ENCODE data around the gene ABCC10.
"Not testable (repeated sequence)": the region's sequence is repeated elsewhere in the genome, so short reads cannot be mapped to it uniquely, and the experiment has no call there.

Gene ABCC10

GRCh38 chr6:43413002-43413401, 14.3 kb upstream of the ABCC10 start:
- no peak for DNase-seq

- DNase-seq = not testable (repeated sequence)
Measured at GRCh38 chr6:43415275-43415674, 12.1 kb upstream of the ABCC10 start.

- DNase-seq = no peak
Measured at GRCh38 chr6:43416935-43417334, 10.4 kb upstream of the ABCC10 start.

GRCh38 chr6:43420012-43420709, 7.2 kb upstream of the ABCC10 start:
- DNase-seq = no peak

GRCh38 chr6:43421831-43422230, 5.5 kb upstream of the ABCC10 start:
- no peak for DNase-seq

GRCh38 chr6:43425083-43425482, 2.3 kb upstream of the ABCC10 start:
- not testable (repeated sequence) for DNase-seq

- DNase-seq = no peak
Measured at GRCh38 chr6:43426928-43427405, 374 bp upstream of the ABCC10 start.

- no peak for DNase-seq
Measured at GRCh38 chr6:43428112-43428570, 800 bp downstream of the ABCC10 start.

GRCh38 chr6:43428874-43429273, 1.5 kb downstream of the ABCC10 start:
- DNase-seq = no peak

GRCh38 chr6:43432009-43432945, 4.9 kb downstream of the ABCC10 start:
- DNase-seq = no peak

- DNase-seq = no peak
Measured at GRCh38 chr6:43433148-43433547, 5.8 kb downstream of the ABCC10 start.

GRCh38 chr6:43434001-43434840, 6.9 kb downstream of the ABCC10 start:
- DNase-seq = no peak

GRCh38 chr6:43434943-43435342, 7.6 kb downstream of the ABCC10 start:
- DNase-seq = no peak

- DNase-seq = no peak
Measured at GRCh38 chr6:43435682-43436437, 8.5 kb downstream of the ABCC10 start.

GRCh38 chr6:43436577-43437282, 9.4 kb downstream of the ABCC10 start:
- no peak for DNase-seq

- no peak for DNase-seq
Measured at GRCh38 chr6:43437700-43438099, 10.4 kb downstream of the ABCC10 start.

GRCh38 chr6:43442935-43443334, 15.6 kb downstream of the ABCC10 start:
- DNase-seq = no peak

- no peak for DNase-seq
Measured at GRCh38 chr6:43444036-43444435, 16.7 kb downstream of the ABCC10 start.

- DNase-seq = no peak
Measured at GRCh38 chr6:43444582-43444981, 17.2 kb downstream of the ABCC10 start.

- DNase-seq = no peak
Measured at GRCh38 chr6:43445576-43445975, 18.2 kb downstream of the ABCC10 start.

GRCh38 chr6:43447604-43448003, 20.3 kb downstream of the ABCC10 start:
- no peak for DNase-seq
